EH (cell line): Measurements from ENCODE around the gene DNAAF8.

ENCODE experiments used
- DNase-seq: peaks from one replicate; pipeline ENCODE4 v3.0.0-alpha.2; 2015; ENCODE audit warnings: low read depth

The DNAAF8 gene

DNA sequence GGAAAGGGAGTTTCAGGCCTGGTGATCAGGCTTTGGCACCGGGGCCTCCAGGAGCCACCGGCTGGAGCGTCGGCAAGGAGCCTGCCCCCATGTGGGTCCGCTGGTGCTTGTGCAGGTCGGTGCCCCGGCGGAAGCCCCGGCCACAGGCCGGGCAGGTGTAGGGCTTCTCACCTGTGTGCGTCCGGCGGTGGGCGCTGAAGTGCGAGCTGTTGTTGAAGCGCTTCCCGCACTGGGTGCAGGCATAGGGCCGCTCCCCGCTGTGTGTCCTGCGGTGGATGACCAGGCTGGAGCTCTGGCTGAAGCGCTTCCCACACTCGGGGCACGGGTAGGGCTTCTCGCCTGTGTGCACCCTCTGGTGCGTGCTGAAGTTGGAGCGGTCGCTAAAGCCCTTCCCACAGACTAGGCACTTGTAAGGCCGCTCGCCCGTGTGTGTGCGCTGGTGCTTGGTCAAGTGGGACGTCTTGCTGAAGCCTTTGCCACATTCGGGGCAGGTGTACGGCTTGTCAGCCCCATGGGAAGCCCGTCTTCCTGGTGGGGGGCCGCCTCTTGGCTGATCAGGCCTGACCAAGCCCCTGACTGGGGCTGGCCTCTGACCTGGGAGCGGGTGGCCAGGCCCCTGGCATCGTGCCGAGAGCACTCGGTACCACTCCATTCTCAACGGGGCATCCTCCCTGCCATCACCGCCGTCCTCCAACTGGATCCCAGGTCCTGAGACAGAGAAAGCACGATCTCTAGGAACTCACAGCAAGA lies 18.2 kb downstream of the DNAAF8 start:
- DNase-seq: no peak

DNA sequence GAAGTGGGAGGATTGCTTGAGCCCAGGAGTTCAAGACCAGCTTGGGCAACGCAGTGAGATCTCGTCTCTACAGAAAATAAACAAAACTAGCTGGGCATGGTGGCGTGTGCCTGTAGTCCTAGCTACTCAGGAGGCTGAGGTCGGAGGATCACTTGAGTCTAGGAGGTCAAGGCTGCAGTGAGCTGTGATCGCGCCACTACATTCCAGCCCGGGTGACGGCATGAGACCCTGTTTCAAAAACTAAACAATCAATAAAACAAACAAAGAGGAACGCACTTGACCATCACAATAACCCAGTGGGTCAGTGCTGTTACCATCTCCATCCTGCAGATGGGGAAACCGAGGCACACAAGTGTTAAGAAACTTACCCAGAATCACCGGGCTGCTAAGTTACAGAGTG lies 18.9 kb downstream of the DNAAF8 start:
- DNase-seq: no peak

DNA sequence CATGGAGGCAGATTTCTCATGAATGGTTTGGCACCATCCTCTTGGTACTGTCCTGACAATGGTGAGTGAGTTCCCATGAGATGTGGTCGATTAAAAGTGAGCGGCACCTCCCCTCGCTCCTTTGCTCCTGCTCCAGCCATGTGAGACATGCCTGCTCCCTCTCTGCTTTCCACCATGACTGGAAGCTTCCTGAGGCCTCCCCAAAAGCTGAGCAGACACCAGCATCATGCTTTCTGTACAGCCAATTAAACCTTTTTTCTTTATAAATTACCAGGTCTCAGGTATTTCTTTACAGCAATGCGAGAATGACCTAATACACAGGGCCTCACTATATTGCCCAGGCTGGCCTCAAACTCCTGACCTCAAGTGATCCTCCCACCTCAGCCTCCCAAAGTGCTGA lies 20.5 kb downstream of the DNAAF8 start:
- no peak for DNase-seq

DNA sequence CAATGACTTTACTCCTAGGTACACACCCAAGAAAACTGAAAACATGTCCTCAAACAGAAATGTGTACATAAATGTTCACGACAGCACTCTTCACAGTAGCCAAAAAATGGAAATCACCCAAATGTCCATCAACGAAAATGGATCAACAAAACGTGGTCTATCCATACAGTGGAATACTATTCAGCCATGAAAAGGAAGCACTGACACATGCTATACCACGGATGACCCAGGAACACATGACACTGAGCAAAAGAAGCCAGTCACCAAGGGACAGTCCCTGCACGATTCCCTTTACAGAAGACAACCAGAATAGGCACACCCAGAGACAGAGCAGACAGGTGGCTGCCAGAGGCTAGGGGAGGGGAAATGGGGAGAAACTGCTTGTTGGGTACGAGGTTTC lies 21.4 kb downstream of the DNAAF8 start:
- no peak for DNase-seq

DNA sequence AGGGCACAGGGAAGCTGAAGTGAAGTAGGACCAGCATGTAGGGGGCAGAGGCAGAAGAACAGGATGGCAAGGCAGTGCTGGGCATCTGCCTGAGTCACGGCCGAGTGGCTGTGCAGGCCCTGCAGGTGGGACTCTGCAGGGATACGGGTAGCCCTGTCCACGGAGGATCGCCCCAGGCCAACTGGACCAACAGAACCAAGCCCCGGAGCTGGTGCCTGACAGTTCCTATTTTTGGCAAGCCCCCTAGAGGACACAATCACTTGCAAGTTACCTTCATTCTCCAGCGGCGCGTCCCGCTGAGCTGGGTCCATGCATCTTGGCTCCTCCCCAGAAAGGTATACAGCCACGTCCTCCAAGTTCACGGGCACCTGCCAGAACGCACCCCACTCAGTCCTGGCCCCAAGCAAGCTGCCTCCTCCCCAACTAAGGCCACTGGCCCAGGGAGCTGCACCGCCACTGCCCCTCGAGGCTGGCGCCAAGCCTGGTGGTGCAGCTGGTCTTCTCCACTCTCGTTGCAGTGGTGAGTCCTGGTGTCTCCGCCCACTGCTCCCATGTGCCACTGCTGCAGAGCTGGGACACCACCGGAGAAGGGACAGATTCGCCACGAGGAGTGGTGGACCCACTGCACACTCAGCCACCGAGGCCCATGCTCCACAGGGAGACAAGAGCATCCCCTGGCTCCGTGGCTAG lies 26.0 kb downstream of the DNAAF8 start:
- DNase-seq: no peak

DNA sequence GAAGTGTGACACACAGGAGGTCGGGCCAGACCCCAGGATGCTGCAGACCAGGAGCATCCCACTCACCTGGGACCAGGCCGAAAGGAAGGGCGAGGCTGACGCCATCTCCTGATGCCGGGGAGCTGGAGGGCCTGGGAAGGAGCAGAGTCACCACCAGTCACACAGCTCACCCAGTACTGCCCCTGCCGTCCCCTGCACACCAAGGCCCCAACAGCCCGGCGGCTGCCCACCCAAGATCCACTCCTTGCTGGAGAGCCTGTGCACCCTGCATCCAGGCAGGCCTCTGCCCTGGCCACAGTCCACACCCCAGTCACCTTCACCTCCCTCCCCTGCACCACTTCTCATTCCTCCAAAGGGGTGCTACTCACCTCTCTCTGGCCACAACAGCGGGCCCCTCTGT lies 27.9 kb downstream of the DNAAF8 start:
- no peak for DNase-seq

DNA sequence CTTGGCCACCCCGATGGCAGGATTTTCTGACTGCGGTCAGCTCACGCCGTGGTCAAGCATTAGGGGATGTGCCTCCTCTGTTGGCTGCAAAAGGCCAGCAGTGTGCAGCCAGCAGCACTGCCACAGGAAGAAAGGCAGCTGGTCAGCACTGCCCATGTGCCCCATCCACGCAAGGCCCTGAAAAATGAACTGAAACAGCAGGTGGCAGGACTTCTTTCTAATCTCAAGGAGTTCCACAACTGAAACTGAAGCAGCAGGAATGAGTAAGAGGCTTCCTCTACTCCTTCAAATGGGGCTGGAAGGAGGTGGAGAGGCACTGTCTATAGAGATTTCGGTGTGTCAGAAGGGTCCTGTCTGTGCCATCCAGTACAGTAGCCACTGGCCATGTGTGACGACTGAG lies 29.5 kb downstream of the DNAAF8 start:
- no peak for DNase-seq

DNA sequence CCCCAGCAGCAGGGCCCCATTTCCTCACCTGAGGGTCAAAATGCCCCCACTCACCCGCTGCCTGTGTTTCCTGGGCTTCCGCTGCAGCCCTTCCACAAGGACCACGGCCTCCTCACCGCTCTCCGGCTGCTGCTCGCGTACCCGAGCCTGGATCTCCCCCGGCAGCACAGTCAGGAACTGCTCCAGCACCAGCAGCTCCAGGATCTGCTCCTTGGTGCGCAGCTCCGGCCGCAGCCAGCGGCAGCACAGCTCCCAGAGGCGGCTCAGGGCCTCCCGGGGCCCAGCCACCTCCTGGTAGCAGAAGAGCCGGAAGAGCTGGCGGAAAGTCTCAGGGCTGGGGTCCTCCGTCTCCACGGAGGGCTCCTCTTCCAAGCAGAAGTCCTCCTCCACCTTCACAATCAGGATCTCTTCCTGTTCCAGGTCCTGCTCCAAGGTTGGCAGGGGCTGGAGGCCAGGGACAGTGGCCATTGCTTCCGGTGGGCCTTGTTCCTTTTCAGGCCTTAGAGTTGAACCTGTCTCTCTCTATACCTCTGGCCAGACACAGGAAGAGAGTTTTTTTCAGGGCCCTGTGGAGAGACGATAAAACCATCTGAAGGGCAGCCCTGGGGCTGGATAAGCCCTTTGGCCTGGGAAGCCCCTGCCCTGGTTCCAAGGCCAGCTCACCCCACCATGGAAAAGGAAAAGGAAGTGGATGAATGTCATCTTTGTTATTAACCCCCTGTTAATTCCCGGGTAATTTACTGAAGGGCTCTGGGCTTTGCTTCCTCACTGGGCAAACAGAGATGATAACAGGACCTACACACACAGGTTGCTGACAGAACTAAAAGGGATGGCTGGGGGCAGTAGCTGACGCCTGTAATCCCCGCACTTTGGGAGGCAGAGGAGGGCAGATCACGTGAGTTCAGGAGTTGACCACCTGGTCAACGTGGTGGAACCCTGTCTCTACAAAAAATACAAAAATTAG lies 31.5 kb downstream of the DNAAF8 start:
- no peak for DNase-seq

DNA sequence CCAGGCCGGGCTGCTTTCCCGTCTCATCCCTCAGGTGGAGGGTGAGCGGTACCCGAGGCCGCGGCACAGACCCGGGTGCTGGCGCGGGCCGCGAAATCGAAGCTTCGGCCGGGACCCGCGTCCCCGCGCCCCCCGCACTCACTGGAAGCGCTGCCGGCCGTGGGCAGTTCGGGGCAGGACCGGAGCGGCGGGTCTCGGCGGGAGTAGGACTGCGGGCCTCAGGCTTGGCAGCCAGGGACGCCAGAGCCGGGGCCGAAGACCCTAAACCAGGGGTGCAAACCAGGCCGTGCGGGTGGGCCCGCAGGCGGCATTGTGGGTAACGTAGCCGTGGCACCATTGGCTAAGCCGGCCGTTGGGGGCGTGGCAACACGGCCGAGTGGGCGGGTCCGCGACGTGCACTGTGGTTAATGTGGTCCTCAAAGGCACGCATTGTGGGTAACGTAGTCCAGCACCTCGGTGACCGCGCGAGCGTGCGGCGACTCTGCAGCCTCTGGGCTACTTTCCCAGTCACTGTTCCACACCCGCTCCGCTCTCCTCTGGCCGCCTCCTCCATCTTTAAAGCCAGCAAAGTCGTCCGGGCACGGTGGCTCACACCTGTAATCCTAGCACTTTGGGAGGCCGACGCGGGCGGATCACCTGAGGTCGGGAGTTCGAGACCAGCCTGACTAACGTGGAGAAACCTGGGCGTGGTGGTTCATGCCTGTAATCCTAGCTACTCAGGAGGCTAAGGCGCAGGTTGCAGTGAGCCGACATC lies 32.7 kb downstream of the DNAAF8 start, which contains the start of gene ZNF500:
TSS of gene ZNF500 (minus strand) at position 288 of the 754 bp plus-strand sequence. CDS start 1,184 bp downstream, outside the sequence.
- peak; percentile 96 for DNase-seq

DNA sequence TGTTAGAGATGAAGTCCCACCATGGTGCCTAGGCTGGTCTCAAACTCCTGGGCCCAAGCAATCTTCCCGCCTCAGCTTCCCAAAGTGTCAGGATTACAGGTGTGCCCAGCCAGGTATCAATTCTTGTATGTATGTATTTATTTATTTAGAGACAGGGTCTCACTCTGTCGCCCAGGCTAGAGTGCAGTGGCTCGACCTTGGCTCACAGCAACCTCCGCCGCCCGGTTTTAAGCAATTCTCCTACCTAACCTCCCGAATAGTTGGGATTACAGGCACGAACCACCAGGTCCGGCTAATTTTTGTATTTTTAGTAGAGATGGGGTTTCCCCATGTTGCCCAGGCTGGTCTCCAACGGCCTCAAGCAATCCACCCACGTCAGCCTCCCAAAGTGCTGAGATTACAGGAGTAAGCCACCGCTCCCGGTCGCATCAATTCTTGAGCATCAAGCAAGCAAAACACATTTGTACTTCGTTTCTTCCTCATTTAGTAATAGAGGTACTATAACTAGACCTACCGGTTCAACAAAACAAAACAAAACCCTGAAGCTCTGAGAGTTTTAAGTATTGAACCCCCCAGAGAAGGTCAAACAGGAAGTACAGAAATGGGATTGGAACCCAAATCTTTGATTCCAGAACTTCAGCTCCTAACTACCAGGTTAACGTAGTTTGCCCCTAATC lies 33.7 kb downstream of the DNAAF8 start:
- peak; percentile 38 for DNase-seq

DNA sequence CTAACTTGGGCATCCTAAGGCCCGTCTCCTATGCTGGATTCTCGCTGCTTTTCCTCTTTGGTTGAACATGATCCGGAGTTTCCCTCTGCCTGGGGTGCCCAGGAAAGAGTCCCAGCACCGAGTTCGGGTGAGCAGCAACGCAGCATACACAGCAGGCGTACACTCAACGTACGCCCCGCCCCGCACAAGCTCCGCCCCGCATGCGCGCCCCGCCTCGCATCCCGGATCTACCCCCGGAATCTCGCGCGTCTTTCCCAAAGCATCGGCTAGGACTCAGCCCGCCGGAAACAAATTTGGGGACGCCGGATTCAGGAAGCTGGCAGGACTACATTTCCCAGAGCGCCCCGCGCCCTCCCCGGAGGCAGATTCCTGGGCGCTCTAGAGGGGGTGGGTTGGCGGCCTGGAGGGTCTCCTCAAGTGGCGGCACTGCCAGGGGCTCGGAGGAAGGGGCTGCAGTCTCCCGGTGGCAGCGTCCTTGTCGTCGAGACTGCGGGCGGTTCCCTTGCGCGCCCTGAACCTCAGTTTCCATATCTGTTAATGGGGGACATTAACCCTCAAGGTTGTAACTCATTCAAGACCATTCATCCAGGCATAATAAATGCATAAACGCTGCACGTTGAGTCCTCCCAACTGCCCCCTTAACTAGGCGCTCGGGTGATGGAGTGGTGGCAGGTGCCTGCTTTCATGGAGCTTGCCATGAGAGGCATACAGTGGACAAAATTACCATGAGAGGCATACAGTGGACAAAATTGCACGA lies 34.4 kb downstream of the DNAAF8 start:
- DNase-seq: peak; percentile 96

DNA sequence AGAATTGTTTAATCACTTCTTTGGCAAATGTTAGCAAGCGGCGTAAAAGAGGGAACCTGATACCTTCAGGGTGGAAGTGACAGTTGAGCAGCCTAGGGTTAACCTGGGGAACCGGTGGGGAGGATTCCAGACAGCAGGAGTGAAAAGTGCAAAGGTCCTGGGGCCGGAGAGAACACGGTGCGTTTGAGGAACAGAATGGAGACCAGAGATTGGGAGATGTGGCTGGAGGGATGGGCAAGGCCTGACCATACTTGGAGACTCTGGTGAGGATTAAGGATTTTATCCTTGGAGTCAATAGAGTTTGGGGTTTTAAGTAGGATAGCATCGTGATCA lies 34.9 kb downstream of the DNAAF8 start:
- DNase-seq: no peak

DNA sequence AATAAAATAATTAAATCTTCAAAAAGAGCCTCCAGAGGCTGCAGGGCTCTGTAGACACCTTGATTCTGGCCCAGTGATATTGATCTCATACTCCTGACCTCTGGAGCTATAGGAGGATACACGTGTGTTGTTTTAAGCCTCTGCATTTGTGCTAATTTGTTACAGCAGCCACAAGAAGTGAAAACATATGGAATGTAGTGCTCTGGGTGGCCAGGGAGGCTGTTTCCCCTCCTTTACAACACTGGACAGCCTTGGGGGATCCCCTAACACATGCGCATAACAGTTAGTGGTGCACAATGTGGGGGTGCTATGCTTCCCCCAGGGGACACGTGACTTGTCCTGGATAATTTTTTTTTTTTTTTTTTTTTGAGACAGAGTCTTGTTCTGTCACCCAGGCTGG lies 37.3 kb downstream of the DNAAF8 start:
- DNase-seq: no peak

DNA sequence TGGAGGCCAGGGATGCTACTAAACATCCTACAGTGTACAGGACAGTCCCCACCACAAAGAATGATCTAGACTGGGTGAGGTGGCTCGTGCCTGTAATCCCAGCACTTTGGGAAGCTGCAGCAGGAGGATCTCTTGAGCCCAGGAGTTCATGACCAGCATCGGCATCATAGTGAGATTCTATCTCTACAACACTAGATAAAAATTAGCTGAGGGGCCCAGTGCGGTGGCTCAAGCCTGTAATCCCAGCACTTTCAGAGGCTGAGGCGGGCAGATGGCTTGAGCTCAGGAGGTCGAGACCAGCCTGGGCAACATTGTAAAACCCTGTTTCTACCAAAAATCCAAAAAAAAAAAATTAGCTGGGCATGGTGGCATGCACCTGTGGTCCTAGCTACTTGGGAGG lies 38.0 kb downstream of the DNAAF8 start:
- DNase-seq: no peak

DNA sequence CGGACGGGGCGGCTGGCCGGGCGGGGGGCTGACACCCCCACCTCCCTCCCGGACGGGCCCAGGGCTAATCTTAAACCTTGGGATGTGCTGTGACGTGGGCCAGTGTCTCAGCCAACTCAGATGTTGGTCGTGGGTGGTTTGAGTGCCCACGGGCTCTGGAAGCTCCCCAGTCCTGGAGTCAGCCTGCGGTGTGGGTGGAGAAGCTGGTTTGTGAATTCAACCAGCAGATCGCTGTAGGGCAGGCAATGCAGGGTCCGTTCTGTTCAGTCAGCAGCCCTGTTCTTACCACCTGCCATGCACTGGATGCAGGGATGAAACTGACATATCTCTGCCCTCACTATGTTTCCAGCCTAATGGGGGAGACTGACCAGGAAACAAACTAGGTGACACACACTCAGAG lies 40.7 kb downstream of the DNAAF8 start:
- DNase-seq: no peak

DNA sequence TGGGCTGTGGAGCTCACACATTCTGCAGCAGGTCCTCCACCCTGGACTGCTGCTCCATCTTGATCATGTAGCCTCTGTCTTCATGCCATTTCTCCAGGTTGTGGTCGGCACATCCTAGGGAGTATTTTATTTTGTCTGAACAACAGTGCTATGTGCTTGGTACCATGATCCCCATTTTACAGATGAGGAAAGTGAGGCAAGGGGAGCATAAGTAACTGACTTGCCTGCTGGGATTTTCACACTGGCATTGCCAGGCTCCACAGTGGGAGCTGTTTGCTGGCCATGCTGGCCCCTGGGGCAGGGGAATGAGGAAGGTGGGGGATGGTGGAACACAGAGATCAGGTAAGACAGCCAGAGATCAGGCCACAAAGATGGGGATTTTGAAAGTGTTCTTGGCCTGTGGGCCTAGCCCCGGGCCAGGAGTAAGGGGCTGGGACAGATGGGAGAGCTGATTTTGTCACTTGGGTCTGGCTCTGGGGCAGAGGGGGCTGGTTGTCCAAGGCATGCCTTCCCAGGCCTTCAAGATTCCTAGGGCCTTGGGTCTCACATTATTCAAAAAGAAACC lies 41.9 kb downstream of the DNAAF8 start:
- DNase-seq: no peak

DNA sequence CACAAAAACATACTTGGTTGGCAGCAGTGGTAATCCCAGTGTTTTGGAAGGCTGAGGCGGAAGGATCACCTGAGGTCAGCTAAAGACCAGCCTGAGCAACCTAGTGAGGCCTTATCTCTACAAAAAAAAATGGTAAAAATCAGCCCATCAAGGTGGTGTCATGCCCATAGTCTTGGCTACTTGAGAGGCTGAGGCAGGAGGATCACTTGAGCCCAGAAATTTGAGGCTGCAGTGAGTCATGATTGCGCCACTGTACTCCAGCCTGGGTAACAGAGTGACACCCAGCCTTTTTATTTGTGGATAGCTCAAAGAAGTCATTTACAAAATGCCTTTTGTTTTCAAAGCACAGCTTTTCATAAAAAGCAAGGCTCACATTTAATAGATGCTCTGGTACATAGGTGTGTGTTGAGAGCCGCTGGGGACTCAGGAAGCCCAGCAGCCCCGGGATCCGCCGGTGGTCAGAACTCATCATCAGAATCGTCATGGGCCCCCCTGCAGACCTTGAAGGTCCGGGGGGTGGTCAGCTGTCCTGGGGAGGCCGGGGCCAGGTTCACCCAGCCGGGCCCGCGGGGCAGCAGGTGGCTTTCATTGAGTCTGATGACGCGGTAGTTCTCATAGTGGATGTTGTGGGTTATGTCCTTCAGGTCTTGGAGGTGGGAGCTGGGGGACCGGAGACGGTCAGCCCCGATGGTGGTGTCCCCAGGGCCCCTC lies 43.2 kb downstream of the DNAAF8 start:
- DNase-seq: no peak

DNA sequence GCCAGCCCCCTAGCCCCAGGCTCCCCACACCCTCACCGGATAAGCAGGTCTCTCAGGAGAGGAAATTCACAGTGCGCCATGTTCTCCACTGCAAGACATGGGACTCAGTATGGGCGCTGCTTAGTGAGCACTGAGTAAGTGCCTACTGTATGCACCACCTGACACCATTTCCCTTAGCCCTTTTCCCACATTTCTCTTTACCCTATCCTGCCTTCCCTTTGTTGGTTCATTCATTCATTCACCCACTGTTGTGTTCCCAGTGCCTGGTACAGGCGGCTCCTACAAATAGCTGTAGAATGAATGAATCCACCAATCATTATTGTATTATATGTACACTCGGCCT lies 43.7 kb downstream of the DNAAF8 start:
- no peak for DNase-seq

DNA sequence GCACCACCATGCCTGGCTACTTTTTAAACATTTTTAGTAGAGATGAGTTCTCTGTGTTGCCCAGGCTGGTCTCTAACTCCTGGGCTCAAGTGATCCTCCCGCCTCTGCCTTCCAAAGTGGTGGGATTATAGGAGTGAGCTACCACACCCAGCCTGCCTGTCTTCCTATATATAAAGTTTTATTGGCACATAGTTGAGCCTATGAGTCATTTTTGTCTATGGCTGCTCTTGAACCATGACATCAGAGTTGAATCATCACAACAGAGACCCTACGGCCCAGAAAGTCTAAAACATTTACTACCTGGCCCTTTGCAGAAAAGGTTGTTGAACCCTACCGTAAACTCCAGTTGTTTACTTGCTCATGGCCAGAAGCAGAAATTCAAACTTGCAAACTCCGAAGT lies 45.9 kb downstream of the DNAAF8 start:
- peak; percentile 40 for DNase-seq
